Effector memory CD4-positive, alpha-beta T cell (primary cell): ENCODE data around the gene OAS3.
"Not testable (repeated sequence)": the region's sequence is repeated elsewhere in the genome, so short reads cannot be mapped to it uniquely, and the experiment has no call there.

Source experiments
- DNase-seq, 3 donors: peaks; one replicate each; pipeline ENCODE4 v3.0.0-alpha.2; 2020
- H3K27ac ChIP-seq: 2 replicates; pipeline ENCODE4 v1.7.0; 2013; ENCODE audit warnings: mild to moderate bottlenecking, low read length, moderate library complexity; ENCODE audit not compliant: insufficient read depth, poor library complexity, severe bottlenecking
- H3K27me3 ChIP-seq: replicated peaks from 2 replicates; pipeline ENCODE4 v1.7.0; 2013; ENCODE audit warnings: mild to moderate bottlenecking, low read length; ENCODE audit not compliant: insufficient read depth, control insufficient read depth, poor library complexity, severe bottlenecking
- H3K36me3 ChIP-seq: 2 replicates; pipeline ENCODE4 v1.7.0; 2013; ENCODE audit warnings: mild to moderate bottlenecking, low read length, moderate library complexity; ENCODE audit not compliant: control insufficient read depth, insufficient read depth
- H3K4me1 ChIP-seq: 2 replicates; pipeline ENCODE4 v1.7.0; 2013; ENCODE audit warnings: low read length, mild to moderate bottlenecking; ENCODE audit not compliant: control insufficient read depth, insufficient read depth, poor library complexity, severe bottlenecking
- H3K4me3 ChIP-seq: 2 replicates; pipeline ENCODE4 v1.7.0; 2013; ENCODE audit warnings: low read length, low read depth, mild to moderate bottlenecking; ENCODE audit not compliant: insufficient read depth, poor library complexity, severe bottlenecking
- H3K9me3 ChIP-seq: 2 replicates; pipeline ENCODE4 v1.7.0; 2013; ENCODE audit warnings: mild to moderate bottlenecking, low read length, moderate library complexity; ENCODE audit not compliant: control insufficient read depth

The OAS3 gene

DNA sequence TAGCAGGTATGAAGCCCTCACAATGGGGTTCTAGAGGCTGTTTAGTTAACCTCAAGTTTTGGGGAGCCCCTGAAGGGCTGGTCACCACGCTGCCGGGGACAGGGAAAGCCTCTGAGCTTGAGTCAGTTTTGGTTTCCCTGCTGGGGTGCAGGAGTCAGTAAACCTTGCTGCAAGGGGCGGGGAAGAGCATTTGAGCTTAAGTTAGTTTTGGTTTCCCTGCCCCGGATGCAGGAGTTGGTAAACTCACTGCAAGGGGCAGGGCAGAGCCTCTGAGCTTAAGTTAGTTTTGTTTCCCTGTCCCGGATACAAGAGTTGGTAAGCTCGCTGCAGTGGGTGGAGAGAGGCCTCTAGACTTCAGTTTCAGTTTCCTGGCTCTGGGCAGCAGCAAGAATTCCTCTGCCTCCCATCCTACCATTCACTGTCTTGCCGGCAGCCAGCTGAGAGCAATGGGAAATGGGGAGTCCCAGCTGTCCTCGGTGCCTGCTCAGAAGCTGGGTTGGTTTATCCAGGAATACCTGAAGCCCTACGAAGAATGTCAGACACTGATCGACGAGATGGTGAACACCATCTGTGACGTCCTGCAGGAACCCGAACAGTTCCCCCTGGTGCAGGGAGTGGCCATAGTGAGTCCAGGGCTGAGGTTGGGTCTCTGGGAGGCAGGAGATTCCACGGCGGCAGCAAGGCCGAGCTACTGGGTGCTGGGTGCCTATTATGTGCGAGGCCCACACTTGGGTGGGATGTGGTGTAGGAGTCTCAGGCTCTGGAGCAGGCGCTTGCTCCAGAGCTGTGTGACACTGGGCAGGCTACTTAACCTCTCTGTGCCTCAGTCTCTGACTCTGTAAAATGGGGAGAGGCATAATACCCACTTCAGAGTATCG is 40.1 kb downstream of the OAS3 start, which contains the start of gene OAS2:
Gene OAS2, plus strand, starts transcription at position 357 of the 878 bp plus-strand sequence. Its CDS starts 90 bp downstream, at position 447.
- no peaks in the 10 kb centered on the region for H3K9me3 ChIP-seq
- H3K36me3 ChIP-seq = no peaks in the 10 kb centered on the region
- peaks cover 17% of the 10 kb centered on the region for H3K4me1 ChIP-seq
- peak; percentile 61 to 69 (median 67) for DNase-seq
- peak within 1 kb of the TSS; percentile 78 for H3K27ac ChIP-seq
- H3K27me3 ChIP-seq = no peaks in the 10 kb centered on the region
- H3K4me3 ChIP-seq = peak within 1 kb of the TSS; percentile 76

DNA sequence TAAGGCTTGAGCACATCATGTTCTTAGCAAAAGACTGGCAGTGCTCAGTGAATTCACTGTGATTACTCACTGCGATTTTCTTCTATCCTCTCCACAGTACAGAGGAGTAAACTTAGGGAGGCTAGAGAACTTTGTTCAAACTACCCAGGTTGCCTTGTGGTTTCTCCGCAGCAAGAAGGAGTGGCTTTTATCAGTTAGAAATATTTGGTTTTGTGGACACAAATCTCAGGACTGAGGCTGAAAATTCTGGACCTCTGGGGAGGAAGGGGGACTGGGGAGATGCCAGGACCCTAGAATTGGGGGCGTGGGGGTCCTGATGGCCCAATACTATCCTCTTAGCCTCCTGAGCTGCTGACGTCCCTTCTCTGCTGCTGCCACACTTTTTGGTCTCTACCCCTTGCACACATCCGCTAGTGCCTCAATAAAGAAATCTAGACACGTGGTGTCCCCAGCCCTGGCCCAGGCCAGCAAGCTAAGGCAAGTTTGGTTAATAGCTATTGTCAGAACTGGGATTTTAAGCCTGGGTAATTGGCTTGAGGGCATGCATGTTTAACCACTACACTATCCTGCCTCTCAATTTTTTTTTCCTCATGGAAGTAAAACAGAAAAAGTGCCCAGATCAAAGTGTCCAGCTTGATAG is 40.9 kb downstream of the OAS3 start:
- Histone ChIP-seq H3K4me3 (peak overlapping the region; percentile 76), H3K9me3 (no peaks in the 10 kb centered on the region), H3K27ac (peak overlapping the region; percentile 78), H3K4me1 (peaks cover 17% of the 10 kb centered on the region), H3K27me3 (no peaks in the 10 kb centered on the region), H3K36me3 (no peaks in the 10 kb centered on the region)
- DNase-seq = peak in 1 of 3 donors; percentile 22

DNA sequence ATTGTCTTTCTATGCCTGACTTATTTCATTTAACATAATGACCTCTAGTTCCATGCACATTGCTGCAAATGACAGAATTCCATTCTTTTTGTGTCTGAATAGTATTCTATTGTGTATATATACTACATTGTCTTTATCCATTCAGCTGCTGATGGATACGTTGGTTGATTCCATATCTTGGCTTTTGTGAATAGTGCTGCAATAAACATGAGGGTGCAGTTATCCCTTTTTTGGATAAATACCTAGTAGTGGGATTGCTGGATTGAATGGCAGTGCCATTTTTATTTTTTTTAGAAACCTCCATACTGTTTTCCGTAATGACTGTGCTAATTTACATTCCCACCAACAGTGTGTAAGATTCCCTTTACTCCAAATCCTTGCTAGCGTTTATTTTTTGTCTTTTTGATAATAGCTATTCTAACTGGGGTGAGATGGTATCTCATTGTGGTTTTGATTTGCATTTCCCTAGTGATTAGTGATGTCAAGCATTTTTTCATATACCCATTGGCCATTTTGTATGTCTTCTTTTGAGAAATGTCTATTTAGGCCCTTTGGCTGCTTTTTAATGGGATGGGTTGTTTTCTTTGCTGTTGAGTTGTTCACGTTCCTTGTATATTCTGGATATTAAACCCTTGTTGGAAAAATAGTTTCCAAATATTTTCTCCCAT is 42.4 kb downstream of the OAS3 start:
- Histone ChIP-seq H3K36me3 (peaks cover 4% of the 10 kb centered on the region), H3K27ac (peak overlapping the region; percentile 53), H3K27me3 (no peaks in the 10 kb centered on the region), H3K4me1 (peaks cover 17% of the 10 kb centered on the region), H3K9me3 (peaks cover 5% of the 10 kb centered on the region), H3K4me3 (peak overlapping the region; percentile 21)
- DNase-seq = no peak

DNA sequence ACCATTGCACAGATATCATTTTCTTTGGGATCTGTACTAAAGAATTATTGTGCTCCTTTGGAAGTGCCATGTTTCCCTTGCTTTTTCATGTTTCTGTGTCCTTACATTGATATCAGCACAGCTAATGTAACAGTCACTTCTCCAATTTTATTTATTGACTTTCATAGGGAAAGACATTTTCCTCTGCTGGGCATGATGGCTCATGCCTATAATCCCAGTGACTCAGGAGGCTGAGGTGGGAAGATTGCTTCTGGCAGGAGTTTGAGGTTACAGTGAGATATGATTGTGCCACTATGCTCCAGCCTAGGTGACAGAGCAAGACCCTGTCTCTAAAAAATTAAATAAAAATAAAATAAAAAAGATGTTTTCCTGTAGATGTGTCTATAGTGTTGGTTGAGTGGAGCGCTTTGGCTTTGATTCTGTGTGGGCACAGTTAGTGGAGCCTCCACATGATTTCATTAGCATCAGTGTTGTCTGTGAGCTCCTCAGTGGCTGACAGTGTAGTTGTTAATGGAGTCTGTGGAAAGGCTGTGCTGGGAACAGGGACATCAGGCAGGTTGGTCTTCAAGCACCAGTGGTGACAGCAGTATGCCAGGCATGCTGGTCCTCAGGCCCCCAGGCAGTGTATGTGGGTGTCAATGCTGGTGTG is 47.5 kb downstream of the OAS3 start:
- Histone ChIP-seq H3K9me3 (peaks cover 5% of the 10 kb centered on the region), H3K27ac (no peak overlapping the region), H3K27me3 (no peaks in the 10 kb centered on the region), H3K36me3 (peaks cover 47% of the 10 kb centered on the region), H3K4me3 (no peak overlapping the region), H3K4me1 (peaks cover 12% of the 10 kb centered on the region)
- no peak for DNase-seq

DNA sequence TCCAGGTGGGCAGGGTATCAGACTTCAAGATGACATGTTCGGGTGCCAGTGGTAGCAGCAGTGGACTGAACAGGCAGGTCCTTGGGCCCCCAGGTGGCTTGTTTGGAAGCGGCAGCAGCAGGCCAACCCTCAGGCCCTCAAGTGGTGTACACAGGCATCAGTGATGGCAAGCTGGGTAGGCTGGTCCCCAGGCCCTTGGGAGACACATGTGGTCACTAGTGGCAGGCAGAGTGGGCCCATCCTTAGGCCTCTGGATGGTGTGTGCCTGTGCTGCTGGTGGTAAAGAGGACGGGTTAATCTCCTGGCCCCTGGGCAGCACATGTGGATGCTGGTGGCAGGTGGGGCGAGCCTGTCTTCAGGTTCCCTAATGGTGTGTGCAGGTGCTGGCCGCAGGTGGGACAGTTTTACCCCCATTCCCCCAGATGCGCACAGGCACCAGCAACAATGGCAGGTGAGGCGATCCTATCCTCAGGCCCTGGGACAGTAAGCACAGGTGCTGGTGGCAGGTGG is 48.1 kb downstream of the OAS3 start:
- Histone ChIP-seq H3K27ac (no peak overlapping the region), H3K9me3 (peaks cover 5% of the 10 kb centered on the region), H3K36me3 (peaks cover 52% of the 10 kb centered on the region), H3K4me1 (peaks cover 8% of the 10 kb centered on the region), H3K27me3 (no peaks in the 10 kb centered on the region), H3K4me3 (no peak overlapping the region)
- DNase-seq = no peak

DNA sequence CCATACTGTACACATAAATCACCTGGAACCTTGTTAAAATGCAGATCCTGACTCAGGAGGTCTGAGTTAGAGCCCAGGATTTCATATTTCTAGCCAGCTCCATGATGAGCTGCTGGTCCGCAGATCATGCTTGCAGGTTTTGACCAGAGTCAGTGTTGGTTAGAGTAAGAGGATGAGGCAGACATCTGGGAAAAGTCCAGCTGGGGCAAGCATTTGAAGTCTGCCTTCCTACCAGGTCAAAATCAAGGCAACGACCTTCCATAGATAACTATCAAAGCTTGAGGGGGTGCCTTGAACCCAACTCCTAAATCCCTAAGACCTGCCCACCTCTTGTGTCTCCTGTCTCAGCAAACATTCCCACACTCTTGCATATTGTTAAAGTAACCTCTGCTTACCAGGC is 49.3 kb downstream of the OAS3 start:
- DNase-seq = no peak
- Histone ChIP-seq H3K27me3 (no peaks in the 10 kb centered on the region), H3K4me1 (peaks cover 5% of the 10 kb centered on the region), H3K36me3 (peaks cover 54% of the 10 kb centered on the region), H3K9me3 (peaks cover 5% of the 10 kb centered on the region), H3K27ac (no peak overlapping the region), H3K4me3 (no peak overlapping the region)

DNA sequence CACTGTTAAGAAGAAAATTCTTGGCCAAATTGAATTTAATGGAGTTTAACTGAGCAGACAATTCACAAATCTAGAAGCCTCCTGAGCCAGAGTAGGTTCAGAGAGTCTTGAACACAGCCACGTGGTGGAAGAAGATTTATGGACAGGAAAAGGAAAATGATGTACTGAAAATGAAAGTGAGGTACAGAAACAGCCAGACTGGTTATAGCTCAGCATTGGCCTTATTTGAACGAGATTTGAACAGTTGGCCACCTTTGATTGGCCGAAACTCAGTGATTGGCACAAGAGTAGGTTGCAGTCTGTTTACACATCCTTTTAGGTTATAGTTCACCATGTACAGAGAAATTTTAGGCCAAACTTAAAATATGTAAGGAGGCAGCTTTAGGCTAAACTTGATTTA is 50.0 kb downstream of the OAS3 start:
- no peak for DNase-seq
- no peaks in the 10 kb centered on the region for H3K27me3 ChIP-seq
- H3K9me3 ChIP-seq = peaks cover 5% of the 10 kb centered on the region
- peaks cover 57% of the 10 kb centered on the region for H3K36me3 ChIP-seq
- H3K4me3 ChIP-seq = no peak overlapping the region
- H3K27ac ChIP-seq = no peak overlapping the region
- peaks cover 5% of the 10 kb centered on the region for H3K4me1 ChIP-seq

DNA sequence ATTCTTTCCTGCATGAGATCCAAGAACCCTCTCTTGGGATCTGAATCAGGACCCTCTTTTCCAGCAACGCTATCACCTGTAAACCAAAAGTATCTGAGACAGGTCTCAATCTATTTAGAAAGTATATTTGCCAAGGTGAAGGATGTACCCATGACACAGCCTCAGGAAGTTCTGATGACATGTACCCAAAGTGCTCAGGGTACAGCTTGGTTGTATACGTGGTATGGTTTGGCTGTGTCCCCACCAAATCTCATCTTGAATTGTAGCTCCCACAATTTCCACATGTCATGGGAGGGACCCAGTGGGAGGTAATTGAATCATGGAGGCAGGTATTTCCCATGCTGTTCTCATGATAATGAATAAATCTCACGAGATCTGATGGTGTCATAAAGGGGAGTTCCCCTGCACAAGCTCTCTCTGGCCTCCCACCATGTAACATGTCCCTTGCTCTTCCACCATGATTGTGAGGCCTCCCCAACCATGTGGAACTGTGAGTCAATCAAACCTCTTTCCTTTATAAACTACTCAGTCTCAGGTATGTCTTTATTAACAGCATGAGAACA is 50.6 kb downstream of the OAS3 start:
- H3K27ac ChIP-seq = peak overlapping the region; percentile 4
- not testable (repeated sequence) for H3K9me3 ChIP-seq, DNase-seq, H3K4me1 ChIP-seq, H3K4me3 ChIP-seq, H3K27me3 ChIP-seq
- peaks cover 57% of the 10 kb centered on the region for H3K36me3 ChIP-seq

DNA sequence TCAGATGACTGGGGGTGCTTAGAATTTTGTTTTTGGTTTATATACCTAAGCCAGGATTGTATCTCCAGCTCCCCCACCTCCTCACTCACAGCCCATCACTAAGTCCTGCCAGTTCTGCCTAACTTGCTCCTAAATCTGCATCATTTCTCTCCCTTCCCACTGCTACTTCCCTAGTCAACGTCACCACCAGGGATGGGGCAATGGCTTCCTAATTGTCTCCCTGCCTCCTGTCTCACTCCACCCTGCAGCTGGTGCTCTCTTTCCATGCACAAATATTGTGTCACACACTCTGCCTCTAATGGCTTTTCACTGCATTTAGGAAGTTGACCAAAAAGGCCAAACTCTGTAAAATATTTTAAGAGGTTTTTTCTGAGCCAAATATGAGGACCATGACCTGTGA is 51.5 kb downstream of the OAS3 start:
- Histone ChIP-seq H3K27ac (no peak overlapping the region), H3K36me3 (peaks cover 57% of the 10 kb centered on the region), H3K4me3 (no peak overlapping the region), H3K4me1 (peaks cover 5% of the 10 kb centered on the region), H3K9me3 (peaks cover under 1% of the 10 kb centered on the region), H3K27me3 (no peaks in the 10 kb centered on the region)
- no peak for DNase-seq
